Natural killer cell (primary cell): ENCODE data around the gene LCLAT1. TPM values are rescaled to one million over a fixed set of nuclear protein-coding genes. Genes with fewer than 3 reads are reported as not detected.
A peak's percentile ranks its signal among the peaks of the same experiment; 100 is the strongest.

Source experiments
- ATAC-seq, 3 donors: fragments of 150-1000 bp in 2 of 3; fragments of 200-7000 bp in 1 of 3; cut with Tn5 transposase; 1 replicate in 1 of 3; 2 replicates in 2 of 3; pipeline ENCODE4 v1.10.0; 2021; ENCODE audit warnings: mild to moderate bottlenecking in 2 of 3, moderate library complexity in 2 of 3
- DNase-seq, 2 donors: peaks; one replicate each; pipeline versions ENCODE4 v3.0.0 to v3.0.0-alpha.2; 2013 to 2021; ENCODE audit warnings: mixed read lengths in 1 of 2
- H3K27ac ChIP-seq: one replicate; pipeline ENCODE4 v1.5.1; 2013; ENCODE audit warnings: mild to moderate bottlenecking, low read length
- H3K27me3 ChIP-seq: one replicate; pipeline ENCODE4 v1.6.1; 2013; ENCODE audit warnings: low read length; ENCODE audit not compliant: control insufficient read depth, insufficient read depth
- H3K36me3 ChIP-seq: one replicate; pipeline ENCODE4 v1.6.1; 2013; ENCODE audit warnings: low read length; ENCODE audit not compliant: control insufficient read depth, insufficient read depth
- H3K4me1 ChIP-seq: one replicate; pipeline ENCODE4 v1.6.1; 2013; ENCODE audit warnings: low read length; ENCODE audit not compliant: control insufficient read depth, insufficient read depth
- H3K4me3 ChIP-seq: one replicate; pipeline ENCODE4 v1.5.1; 2013; ENCODE audit warnings: low read length
- H3K9me3 ChIP-seq: one replicate; pipeline ENCODE4 v1.6.1; 2013; ENCODE audit warnings: low read length; ENCODE audit not compliant: control insufficient read depth, insufficient read depth
- H3K27ac Mint-ChIP-seq, 2 donors: one replicate each; pipeline ENCODE4 v1.8.0; 2022; ENCODE audit warnings: mild to moderate bottlenecking in 2 of 2, mixed read lengths in 2 of 2, moderate library complexity in 1 of 2
- H3K27me3 Mint-ChIP-seq, 2 donors: one replicate each; pipeline ENCODE4 v1.8.0; 2022; ENCODE audit warnings: low read depth in 2 of 2, mixed read lengths in 2 of 2
- H3K36me3 Mint-ChIP-seq: one replicate; pipeline ENCODE4 v1.8.0; 2022; ENCODE audit warnings: mixed read lengths
- H3K4me1 Mint-ChIP-seq, 2 donors: one replicate each; pipeline ENCODE4 v1.8.0; 2022; ENCODE audit warnings: mixed read lengths in 2 of 2
- H3K4me3 Mint-ChIP-seq: one replicate; pipeline ENCODE4 v1.8.0; 2022; ENCODE audit warnings: mild to moderate bottlenecking, moderate library complexity, mixed read lengths
- H3K9me3 Mint-ChIP-seq, 2 donors: one replicate each; pipeline ENCODE4 v1.8.0; 2022; ENCODE audit warnings: mixed read lengths in 2 of 2
- CTCF ChIP-seq: fragments of 200-600 bp; IDR thresholded peaks from one replicate; pipeline ENCODE4 v1.8.0; 2022; ENCODE audit warnings: antibody characterized with exemption
- WGBS: methylation state at CpG from one replicate; pipeline ENCODE4 v1.1.7; 2013; ENCODE audit warnings: missing lambda C conversion rate; ENCODE audit not compliant: insufficient coverage; 5-methylcytosine and 5-hydroxymethylcytosine counted together
- intact Hi-C: fragments of 100-400 bp; cut with micrococcal nuclease; formaldehyde crosslinking; loops from one replicate; pipeline ENCODE4 v1.14.2; 2022
- total RNA-seq, 4 donors: library from RNA; stranded (reverse); fragments of 120-200 nt in 1 of 4; gene quantifications; one replicate each; pipeline versions ENCODE4 v1.2.3 to v1.2.4, GENCODE V29; 2013 to 2022

Gene LCLAT1
- total RNA-seq, 3 donors from 2014 or later (not counting 1 experiment from before 2014, with no cell fraction given), result 13.0 to 16.2 (median 14.2) TPM

- H3K36me3 ChIP-seq, result no peaks in the 10 kb centered on the region
- no peak overlapping the region for H3K4me3 ChIP-seq
- no peak overlapping the region for H3K27ac ChIP-seq
- Mint-ChIP-seq H3K27me3 (no peaks in the 10 kb centered on the region), H3K4me1 (peaks cover 16 to 24% of the 10 kb centered on the region in 2 donors), H3K9me3 (no peaks in the 10 kb centered on the region), H3K36me3 (no peaks in the 10 kb centered on the region), H3K27ac (no peak overlapping the region), H3K4me3 (no peak overlapping the region)
- peaks cover 7% of the 10 kb centered on the region for H3K4me1 ChIP-seq
- intact Hi-C loops, result no loop called here
- ATAC-seq (no peak), DNase-seq (no peak)
- 91% methylated on average over 7 of the region's 8 CpGs for WGBS
- H3K27me3 ChIP-seq, result no peaks in the 10 kb centered on the region
- TF ChIP-seq CTCF, result no peak
- no peaks in the 10 kb centered on the region for H3K9me3 ChIP-seq
Measured at GRCh38 chr2:30433541-30434299, 13.3 kb upstream of the LCLAT1 start.

- Histone ChIP-seq H3K4me3 (no peak overlapping the region), H3K36me3 (no peaks in the 10 kb centered on the region), H3K9me3 (no peaks in the 10 kb centered on the region), H3K27me3 (no peaks in the 10 kb centered on the region), H3K4me1 (no peaks in the 10 kb centered on the region), H3K27ac (no peak overlapping the region)
- H3K9me3 Mint-ChIP-seq, result no peaks in the 10 kb centered on the region
- H3K4me3 Mint-ChIP-seq, result no peak overlapping the region
- H3K4me1 Mint-ChIP-seq, result peaks cover 9 to 17% of the 10 kb centered on the region in 2 donors
- H3K27ac Mint-ChIP-seq, result no peak overlapping the region
- H3K36me3 Mint-ChIP-seq, result no peaks in the 10 kb centered on the region
- ATAC-seq (no peak), DNase-seq (no peak)
- no peak for TF ChIP-seq CTCF
- 95% methylated on average over 4 of the region's 4 CpGs for WGBS
- H3K27me3 Mint-ChIP-seq, result no peaks in the 10 kb centered on the region
- intact Hi-C loops, result no loop called here
Measured at GRCh38 chr2:30434708-30435107, 12.3 kb upstream of the LCLAT1 start.

- Mint-ChIP-seq H3K4me1 (peaks cover 9 to 15% of the 10 kb centered on the region in 2 donors), H3K27ac (peak overlapping the region; percentile 61 to 76), H3K27me3 (no peaks in the 10 kb centered on the region), H3K36me3 (no peaks in the 10 kb centered on the region), H3K9me3 (no peaks in the 10 kb centered on the region), H3K4me3 (no peak overlapping the region)
- DNase-seq, result no peak
- TF ChIP-seq CTCF, result no peak
- peak in 1 of 3 donors; percentile 75 for ATAC-seq
- Histone ChIP-seq H3K4me3 (no peak overlapping the region), H3K27ac (peak overlapping the region; percentile 2), H3K27me3 (no peaks in the 10 kb centered on the region), H3K36me3 (no peaks in the 10 kb centered on the region), H3K4me1 (no peaks in the 10 kb centered on the region), H3K9me3 (no peaks in the 10 kb centered on the region)
- 37% methylated on average over 1 of the region's 1 CpG for WGBS
- intact Hi-C loops, result no loop called here
Measured at GRCh38 chr2:30436859-30437435, 10.1 kb upstream of the LCLAT1 start.
